SKM-1 (cell line): ENCODE results near the gene AUTS2.

Source experiments
- DNase-seq: peaks from one replicate; lab custom pipeline; 2025; ENCODE audit not compliant: unreplicated experiment; lab: John Stamatoyannopoulos, UW

The AUTS2 gene

GRCh38 chr7:69880840-69881239, 282.6 kb downstream of the AUTS2 start:
- no peak for DNase-seq

DNA sequence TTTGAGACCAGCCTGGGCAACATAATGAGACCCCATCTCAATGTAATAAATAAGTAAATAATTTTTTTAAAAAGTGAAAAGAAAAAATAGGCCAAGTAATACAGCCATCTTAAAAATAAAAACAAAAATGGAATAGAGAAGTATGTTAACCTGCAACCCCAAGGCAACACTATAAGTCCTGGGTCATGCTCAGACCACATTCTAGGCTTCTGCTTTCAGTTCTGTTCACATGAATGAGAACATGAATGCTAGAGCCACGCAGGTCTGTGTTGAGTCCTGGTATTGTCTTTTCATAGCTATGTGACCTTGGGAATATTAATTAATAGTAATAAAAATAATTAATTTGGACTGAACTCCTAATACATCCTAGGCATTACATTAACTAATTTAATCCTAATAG, 284.0 kb downstream of the AUTS2 start:
- DNase-seq, result no peak

DNA sequence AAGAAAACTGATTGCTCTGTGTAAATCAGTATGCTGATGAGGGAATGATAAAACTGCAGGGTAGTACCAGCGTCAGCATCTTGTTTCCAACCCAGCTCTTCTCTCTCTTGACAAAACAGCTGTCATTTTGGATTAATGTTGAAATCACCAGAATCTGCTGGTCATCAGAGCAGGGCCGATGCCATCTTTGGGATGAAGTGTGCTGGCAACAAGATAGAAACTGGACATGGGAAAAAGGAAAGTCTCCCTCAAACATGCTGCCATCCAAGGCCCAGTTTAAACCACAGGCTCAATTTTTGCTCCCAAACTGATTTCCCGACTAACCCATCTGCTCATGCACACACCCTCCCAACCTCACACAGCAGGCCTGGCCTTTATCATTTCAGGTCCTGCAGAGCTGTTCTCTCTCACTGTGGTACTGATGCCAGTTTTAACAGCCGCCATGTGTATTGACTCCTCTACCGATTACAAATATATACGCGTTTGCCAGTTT, 285.2 kb downstream of the AUTS2 start:
- no peak for DNase-seq

- no peak for DNase-seq
These were observed 287.2 kb downstream of the AUTS2 start for GRCh38 chr7:69885431-69885830.

DNA sequence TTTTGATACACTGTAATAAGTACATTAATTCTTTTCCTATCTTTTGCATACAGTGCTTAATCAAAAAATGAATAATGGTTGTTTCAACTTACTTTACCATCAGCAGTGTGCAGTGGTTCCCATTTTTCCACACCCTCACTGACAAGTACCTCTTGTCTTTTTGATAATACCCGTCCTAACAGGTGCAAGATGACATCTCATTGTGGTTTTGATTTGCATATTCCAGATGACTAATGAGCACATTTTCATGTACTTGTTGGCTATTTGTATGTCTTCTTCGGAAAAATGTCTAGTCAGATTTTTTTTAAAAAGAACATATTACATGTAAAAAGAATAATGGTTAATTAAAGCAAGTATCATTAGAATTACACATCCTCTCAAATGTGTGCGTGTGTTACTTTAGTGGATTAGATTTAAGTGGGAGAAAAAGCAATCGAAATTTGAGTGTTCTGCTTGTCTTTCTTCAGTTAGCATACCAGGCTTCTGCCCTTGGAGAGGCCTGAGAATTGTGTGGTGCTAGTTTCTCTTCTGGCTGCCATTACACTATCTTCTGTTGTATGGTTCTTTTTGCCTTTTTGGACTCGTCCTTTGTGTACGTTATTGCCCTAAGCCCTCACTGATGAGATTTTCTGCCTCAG, 291.2 kb downstream of the AUTS2 start:
- no peak for DNase-seq

DNA sequence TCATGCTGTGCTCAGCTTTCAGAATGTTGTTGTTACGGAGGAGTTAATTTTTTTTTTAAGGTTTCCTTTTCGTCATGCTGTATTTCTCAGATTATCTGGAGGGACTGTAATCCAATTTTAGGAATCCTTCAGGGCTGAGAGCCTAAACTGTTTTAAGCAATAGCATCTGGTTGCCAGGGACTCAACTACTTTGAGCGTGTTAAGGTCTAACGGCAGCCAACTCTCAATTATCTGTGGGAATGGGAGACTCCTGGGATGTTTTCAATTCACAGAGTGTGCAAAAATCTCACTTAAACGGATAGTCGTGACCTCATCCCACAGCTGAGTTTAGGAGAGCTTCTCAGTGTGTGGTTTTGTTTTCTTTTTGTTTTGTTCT, 291.7 kb downstream of the AUTS2 start:
- no peak for DNase-seq

GRCh38 chr7:69892790-69893189, 294.5 kb downstream of the AUTS2 start:
- no peak for DNase-seq

GRCh38 chr7:69893906-69894305, 295.6 kb downstream of the AUTS2 start:
- no peak for DNase-seq

DNA sequence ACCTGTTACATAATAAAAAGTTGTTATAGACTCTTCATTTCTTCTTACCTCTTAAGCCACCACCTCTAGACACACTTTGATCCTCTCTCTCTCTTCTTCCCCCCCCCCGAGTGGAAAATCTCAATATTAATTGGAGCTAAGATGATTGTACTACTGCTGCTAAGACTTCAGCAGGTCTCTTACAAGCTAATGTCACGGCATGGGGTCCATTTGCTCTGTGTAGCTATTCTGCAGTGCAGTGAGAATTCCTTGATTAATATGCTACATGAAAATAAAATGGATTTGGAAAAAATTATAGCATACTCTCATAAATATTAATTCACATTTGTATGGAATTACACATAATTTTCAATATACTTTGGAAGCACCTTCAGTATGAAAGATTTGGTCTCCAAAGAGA, 297.2 kb downstream of the AUTS2 start:
- DNase-seq, result no peak

GRCh38 chr7:69896121-69896520, 297.8 kb downstream of the AUTS2 start:
- no peak for DNase-seq

DNA sequence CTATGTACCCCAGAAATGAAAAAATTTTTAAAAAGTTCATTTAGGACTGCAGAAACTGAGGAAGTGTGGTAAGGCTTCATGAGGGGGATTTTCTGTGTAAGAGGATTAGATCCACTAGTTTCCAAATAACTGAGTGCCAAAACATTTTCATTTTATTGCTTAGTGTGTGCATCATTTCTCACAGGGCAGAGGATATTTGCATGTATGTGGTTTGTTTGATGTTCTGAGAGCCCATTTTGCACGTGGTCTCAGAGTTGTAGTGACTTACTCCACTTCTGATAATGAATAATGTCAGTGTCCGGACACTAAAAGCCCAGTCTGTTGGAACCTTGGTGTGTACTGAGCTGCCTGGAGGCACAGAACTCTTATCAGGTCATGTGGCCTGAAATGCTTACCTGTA, 299.9 kb downstream of the AUTS2 start:
- no peak for DNase-seq

GRCh38 chr7:69903410-69903809, 305.1 kb downstream of the AUTS2 start:
- DNase-seq, result no peak

- DNase-seq, result no peak
These were observed 308.2 kb downstream of the AUTS2 start for GRCh38 chr7:69906283-69906995.

DNA sequence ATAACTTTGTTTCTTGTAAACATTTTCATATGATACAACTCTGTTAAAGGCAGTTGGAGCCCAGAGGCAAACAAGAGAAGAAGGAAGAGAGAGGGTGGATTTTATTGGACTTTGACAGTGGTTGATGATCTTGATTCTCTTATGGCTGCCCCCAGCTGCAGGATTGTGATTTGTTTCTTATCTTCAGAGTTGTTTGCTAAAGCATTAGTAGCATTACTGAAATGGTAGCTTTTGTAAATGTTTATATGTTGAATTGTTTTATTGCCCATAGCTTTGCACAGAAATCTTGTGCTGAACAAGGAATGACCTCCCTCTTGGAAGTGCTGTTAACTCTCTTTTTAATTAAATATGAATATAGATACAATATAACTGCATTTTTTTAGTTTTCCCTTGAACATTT, 309.4 kb downstream of the AUTS2 start:
- no peak for DNase-seq

DNA sequence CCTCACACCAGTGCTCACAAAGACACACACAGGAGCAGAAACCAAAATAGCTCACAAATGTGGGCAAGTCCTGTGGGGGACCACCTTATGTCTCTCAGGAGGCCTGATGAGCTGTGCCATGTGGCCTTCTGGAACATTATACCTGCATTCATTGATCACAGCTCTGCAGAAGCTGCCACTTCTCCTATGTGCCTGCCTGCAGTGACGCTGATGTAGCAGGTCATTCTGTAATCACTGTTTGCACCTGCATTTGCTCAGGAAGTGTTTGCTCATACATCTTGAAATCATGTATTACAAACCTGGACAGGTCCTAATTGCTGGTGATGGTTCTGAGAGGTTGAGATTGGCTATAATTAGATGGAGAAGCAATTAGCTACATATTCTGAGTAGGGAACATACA, 310.2 kb downstream of the AUTS2 start:
- no peak for DNase-seq

DNA sequence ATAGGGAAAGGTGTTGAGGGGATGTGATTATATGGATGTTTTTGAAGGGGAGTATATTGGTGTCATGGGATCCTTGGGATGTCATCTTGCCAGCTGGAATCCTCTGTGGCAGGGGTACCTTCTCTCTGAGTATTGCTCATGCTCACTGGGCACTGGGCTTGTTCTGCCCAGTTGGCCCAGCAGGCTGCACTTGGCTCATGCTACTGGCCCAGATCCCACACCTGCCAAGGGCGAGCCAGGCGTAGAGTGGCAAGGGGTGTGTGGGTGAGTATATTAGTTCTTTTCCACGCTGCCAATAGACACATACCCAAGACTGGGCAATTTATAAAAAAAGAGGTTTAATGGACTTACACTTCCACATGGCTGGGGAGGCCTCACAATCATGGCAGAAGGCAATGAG, 311.9 kb downstream of the AUTS2 start:
- no peak for DNase-seq

DNA sequence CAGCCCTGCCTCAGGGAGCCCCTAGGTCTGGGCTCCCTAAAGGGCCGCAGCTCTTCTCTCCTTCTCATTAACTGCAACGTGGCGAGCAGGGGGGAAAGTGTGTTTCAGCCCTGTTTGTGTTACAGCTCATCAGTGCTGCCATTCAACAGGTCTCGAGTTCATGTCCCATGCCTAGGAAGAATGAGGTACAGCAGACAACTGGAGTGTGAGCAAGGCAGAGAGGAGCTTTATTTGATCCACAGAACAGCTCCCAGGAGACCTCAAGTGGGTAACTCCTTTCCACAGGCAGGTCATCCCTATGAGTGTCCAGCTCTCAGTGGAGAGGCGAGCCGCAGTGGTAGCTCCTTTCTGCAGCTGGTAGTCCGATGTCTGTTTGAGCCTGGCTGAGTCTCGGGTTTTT, 313.1 kb downstream of the AUTS2 start:
- DNase-seq, result no peak

GRCh38 chr7:69912141-69912540, 313.9 kb downstream of the AUTS2 start:
- no peak for DNase-seq

- DNase-seq, result no peak
These were observed 314.6 kb downstream of the AUTS2 start for GRCh38 chr7:69912846-69913245.

- DNase-seq, result no peak
These were observed 321.3 kb downstream of the AUTS2 start for GRCh38 chr7:69919426-69920111.

GRCh38 chr7:69920797-69921196, 322.5 kb downstream of the AUTS2 start:
- DNase-seq, result no peak
